GM15510 (cell line): ENCODE data around the gene ZDHHC14.

ENCODE experiments used
- POLR2A ChIP-seq: IDR thresholded peaks from 3 replicates; pipeline ENCODE4 v1.6.1; 2011; ENCODE audit warnings: borderline replicate concordance; ENCODE audit not compliant: insufficient read length; ENCODE audit errors: extremely low read depth

Gene ZDHHC14

DNA sequence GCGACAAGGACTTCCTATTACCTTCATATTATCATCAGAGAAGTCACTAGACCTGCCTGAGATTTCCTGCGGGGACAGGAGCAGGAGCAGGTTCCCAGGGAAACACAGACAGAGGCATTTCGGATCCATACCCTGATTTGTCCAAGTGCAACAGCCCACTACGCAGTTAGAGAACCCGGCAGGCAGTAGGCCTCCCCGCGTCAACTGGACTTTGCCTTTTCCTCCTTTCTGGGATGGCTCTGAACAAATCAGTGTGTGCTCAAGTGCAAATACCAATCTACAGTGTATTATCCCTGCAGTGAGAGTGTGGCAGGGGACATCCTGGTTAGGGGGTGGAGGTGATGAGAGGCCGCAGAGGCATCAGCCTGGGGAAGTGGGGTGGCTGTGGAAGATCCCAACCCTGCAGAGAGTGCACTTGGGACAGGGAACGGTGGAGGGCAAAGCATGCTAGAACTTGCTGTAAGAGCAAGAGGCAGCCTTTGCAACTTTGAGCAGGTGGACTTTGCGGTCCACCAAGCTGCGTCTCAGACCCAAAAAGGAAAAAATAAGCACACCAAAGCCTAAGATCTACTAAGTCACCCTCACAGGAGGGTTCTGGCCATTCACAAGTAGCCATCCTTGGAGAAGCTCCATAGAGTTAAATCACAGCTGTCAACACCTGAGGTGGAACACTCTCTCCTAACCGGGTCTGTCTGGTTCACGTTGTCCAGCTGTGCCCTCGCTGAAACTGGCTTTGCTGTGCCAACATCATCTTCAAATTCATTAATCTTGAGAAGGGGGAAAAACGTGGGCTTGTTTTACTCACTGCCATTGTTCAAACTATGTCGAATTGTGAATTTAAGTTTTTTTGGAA is 159.1 kb downstream of the ZDHHC14 start:
- no peak for TF ChIP-seq POLR2A

GRCh38 chr6:157541618-157542413 is 160.8 kb downstream of the ZDHHC14 start:
- no peak for TF ChIP-seq POLR2A

GRCh38 chr6:157542414-157543160 is 161.6 kb downstream of the ZDHHC14 start:
- TF ChIP-seq POLR2A, result no peak

DNA sequence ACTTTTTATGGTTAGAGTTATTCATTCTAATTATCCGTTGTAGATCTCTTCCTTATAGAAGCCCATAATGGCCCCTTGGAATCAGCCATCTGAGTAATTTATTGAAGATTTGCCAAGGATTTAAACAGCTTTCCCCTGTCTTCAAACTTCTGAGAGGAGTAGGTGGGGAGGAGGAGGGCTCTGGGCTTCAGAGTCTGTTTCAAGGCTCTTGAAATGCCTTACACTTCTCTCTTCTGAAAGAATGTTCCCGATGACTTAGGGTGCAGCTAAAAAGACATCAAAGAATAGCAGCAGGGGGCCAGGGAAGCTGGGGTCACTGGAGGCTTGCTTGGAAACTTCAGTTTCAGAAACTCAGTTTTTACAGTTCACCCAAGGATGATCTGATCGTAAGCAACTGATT is 165.3 kb downstream of the ZDHHC14 start:
- TF ChIP-seq POLR2A, result no peak

GRCh38 chr6:157547112-157547511 is 166.1 kb downstream of the ZDHHC14 start:
- no peak for TF ChIP-seq POLR2A

GRCh38 chr6:157548635-157549467 is 167.9 kb downstream of the ZDHHC14 start:
- no peak for TF ChIP-seq POLR2A

DNA sequence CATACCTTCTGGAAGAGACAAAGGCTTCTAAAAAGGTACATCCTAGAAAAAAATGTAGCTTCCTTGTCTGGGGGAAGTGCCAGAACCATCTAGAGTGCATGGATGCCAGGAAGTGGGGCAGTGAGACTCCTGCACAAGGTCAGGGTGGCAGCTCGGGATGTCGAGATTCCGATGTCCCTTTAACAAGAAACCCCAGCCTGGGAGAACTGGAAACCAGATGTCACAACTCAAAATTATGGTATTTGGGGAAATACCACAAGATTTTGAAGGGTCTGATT is 168.4 kb downstream of the ZDHHC14 start:
- no peak for TF ChIP-seq POLR2A

DNA sequence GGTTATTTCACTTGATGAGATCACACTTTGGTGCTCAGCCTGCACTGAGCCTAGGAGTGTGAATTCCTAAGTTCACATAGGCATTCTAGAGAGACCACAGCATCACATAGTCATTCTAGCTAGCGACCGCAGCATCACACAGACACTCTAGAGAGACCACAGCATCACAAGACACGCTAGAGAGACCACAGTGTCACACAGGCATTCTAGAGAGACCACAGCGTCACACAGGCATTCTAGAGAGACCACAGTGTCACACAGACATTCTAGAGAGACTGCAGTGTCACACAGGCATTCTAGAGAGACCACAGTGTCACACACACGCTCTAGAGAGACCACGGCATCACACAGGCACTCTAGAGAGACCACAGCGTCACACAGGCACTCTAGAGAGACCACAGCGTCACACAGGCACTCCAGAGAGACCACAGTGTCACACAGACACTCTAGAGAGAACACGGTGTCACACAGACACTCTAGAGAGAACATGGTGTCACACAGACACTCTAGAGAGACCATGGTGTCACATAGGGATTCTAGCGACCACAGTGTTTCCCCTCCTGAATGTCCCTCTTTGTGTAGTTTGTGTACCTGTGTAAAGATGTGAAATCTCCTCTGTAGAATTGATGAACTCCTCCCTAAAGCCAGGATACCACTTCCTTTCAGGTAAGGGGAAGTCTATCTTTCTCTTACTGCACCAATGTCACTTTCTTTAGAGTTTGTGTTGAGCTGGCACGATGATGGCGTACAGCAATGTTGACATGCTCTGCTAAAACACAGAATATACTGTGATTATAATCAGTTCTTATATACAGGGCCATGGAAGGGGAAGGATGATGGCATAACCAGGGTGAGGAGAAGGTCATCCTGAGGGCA is 169.4 kb downstream of the ZDHHC14 start:
- TF ChIP-seq POLR2A, result no peak

DNA sequence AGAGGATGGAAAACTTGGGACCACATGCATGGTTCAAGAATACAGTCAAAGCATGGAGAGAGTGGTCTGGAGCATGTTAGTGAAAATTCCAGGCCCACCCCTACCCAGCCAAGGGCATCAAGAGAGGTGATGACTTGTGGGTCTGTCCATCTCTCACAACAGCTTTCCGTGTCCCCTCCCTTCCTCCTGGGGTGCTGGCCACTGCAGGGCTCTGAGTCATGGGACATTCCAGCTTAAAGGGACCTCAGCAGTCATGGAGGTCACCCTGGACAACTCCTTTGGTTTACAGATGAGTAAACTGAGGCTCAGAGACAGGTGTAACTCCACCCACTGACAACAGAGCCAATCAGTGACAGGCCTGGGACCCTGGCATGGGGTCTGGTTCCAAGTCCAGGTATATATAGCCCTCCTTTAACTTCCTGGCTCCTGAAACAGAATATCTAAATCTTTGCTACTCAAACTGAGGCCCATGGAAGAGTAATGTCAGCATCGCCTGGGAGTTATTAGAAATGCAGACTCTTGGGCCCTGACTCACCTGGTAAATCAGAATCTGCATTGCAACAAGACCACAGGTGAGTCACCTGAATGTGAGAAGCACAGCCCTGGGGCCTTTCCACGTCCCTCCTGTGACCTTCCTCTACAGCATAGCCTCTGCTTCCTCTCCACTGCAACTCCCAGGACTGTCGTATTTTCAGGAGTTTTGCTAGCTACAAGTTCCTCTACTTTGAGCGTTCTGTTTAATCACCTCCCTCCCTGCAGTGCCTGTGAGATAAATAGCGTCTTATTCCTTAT is 170.2 kb downstream of the ZDHHC14 start:
- no peak for TF ChIP-seq POLR2A

GRCh38 chr6:157552081-157552747 is 171.2 kb downstream of the ZDHHC14 start:
- TF ChIP-seq POLR2A, result no peak

DNA sequence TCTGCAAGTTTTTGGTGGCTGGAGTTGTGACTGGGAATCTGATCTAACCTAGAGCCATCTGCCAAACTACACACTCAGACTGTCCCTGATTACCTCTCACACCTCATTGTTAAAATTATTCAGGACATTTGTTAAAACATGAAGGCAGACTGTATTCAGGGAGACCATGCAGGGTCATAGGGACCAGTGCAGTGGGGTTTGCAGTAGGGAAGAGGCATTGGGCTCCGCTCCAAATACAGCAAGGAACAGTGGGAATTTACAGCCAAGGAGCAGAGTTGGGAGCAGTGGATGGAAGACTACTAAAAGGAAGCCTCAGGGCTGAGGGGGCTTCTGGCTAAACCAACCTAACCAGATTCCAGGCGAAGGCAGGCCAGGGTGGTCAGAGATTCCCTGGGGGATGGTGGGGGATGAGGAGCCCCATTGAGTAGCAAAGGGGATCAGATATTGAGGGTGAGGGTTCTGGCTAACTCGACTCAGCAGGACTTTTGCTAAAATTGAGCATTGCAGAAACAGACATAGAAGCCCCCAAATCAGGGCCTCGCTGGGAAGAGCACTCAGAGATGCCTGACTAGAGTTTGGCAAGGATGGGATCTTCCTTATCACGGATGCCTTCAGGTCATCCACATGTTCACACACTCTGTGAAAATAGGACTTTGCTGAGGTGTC is 172.0 kb downstream of the ZDHHC14 start:
- no peak for TF ChIP-seq POLR2A

DNA sequence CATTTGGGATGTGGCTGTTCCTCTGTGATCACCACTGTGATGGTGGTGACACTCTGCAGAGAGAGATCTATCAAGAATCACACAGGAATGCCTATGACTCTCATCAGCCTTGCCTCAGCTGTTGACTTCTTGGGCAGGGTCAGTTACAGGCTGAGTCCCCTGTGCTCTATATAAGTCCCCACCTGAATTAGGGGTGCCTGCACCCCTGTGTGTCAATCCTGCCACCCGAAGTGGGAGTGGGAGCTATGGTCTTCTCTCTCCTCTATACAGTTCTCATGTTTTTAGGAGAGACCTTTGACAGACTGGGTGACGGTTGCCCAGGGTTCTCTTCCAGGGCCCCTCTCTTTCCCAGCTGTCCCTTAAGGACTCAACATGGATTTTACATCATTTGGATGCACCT is 173.8 kb downstream of the ZDHHC14 start:
- TF ChIP-seq POLR2A, result no peak

GRCh38 chr6:157555455-157556143 is 174.6 kb downstream of the ZDHHC14 start:
- TF ChIP-seq POLR2A, result no peak
